Loucy (cell line): ENCODE results near the gene GPC4.

Source experiments
- CTCF ChIP-seq: fragments of 200-600 bp; sonication (generic); conservative IDR thresholded peaks from 2 replicates; pipeline ENCODE4 v1.5.1; 2014; ENCODE audit warnings: mild to moderate bottlenecking, antibody characterized with exemption, low read length
- EZH2phosphoT487 ChIP-seq: fragments of 200-600 bp; IDR thresholded peaks from 2 replicates; pipeline ENCODE4 v1.6.1; 2018; ENCODE audit warnings: antibody characterized with exemption, mild to moderate bottlenecking, moderate library complexity, borderline replicate concordance

GRCh38 chrX:133321451-133321850, 93.8 kb downstream of the GPC4 start:
- TF ChIP-seq CTCF (no peak), EZH2phosphoT487 (no peak)
